HL-60 (cell line): ENCODE data around the gene CPA2.

Experiments
- GABPA ChIP-seq: IDR thresholded peaks from 2 replicates; pipeline ENCODE4 v1.6.1; 2012; ENCODE audit warnings: low read depth
- POLR2AphosphoS5 ChIP-seq: IDR thresholded peaks from 2 replicates; pipeline ENCODE4 v1.6.1; 2012; ENCODE audit warnings: low read depth
- SPI1 ChIP-seq: IDR thresholded peaks from 2 replicates; pipeline ENCODE4 v1.6.1; 2012; ENCODE audit warnings: low read depth, mild to moderate bottlenecking, borderline replicate concordance
- TF ChIP-seq, protein P1 (sequence below): IDR thresholded peaks from one replicate; pipeline ENCODE4 v1.5.1; 2011; ENCODE audit warnings: low read length, control low read depth, inconsistent platforms; ENCODE audit not compliant: insufficient read depth
- TF ChIP-seq, protein P2 (sequence below): IDR thresholded peaks from 2 replicates; pipeline ENCODE4 v1.6.1; 2012; ENCODE audit warnings: low read depth; ENCODE audit not compliant: insufficient replicate concordance

DNA sequence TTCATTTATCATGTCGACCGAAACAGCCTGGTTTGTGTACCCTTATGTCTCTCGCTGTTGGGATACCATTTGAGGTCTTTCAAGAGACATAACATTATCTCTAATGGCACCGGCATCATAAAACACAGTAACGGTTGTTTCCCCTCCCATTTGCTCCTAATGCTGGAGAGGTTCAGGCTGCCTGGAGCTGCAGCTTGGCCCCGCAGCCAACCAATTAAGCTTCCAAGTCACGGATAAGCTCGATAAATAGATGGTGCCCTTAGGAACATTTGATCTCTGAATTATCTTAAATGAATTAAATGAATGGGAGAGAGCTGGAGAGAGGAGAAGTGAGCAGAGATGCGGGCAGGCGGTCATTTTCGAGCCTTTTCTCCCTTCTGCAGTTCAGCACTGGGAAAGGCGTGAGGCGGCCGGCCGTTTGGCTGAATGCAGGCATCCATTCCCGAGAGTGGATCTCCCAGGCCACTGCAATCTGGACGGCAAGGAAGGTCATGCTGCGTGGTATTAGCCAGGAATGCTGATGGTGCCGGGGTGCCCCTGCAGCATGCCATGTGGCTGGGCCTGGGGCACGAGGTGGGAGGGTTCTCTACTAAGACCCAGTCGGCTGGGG is 38.9 kb downstream of the CPA2 start:
- TF ChIP-seq, protein P1, sequence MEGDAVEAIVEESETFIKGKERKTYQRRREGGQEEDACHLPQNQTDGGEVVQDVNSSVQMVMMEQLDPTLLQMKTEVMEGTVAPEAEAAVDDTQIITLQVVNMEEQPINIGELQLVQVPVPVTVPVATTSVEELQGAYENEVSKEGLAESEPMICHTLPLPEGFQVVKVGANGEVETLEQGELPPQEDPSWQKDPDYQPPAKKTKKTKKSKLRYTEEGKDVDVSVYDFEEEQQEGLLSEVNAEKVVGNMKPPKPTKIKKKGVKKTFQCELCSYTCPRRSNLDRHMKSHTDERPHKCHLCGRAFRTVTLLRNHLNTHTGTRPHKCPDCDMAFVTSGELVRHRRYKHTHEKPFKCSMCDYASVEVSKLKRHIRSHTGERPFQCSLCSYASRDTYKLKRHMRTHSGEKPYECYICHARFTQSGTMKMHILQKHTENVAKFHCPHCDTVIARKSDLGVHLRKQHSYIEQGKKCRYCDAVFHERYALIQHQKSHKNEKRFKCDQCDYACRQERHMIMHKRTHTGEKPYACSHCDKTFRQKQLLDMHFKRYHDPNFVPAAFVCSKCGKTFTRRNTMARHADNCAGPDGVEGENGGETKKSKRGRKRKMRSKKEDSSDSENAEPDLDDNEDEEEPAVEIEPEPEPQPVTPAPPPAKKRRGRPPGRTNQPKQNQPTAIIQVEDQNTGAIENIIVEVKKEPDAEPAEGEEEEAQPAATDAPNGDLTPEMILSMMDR = no peak
- TF ChIP-seq POLR2AphosphoS5 (no peak), SPI1 (no peak), GABPA (no peak)
- TF ChIP-seq, protein P2, sequence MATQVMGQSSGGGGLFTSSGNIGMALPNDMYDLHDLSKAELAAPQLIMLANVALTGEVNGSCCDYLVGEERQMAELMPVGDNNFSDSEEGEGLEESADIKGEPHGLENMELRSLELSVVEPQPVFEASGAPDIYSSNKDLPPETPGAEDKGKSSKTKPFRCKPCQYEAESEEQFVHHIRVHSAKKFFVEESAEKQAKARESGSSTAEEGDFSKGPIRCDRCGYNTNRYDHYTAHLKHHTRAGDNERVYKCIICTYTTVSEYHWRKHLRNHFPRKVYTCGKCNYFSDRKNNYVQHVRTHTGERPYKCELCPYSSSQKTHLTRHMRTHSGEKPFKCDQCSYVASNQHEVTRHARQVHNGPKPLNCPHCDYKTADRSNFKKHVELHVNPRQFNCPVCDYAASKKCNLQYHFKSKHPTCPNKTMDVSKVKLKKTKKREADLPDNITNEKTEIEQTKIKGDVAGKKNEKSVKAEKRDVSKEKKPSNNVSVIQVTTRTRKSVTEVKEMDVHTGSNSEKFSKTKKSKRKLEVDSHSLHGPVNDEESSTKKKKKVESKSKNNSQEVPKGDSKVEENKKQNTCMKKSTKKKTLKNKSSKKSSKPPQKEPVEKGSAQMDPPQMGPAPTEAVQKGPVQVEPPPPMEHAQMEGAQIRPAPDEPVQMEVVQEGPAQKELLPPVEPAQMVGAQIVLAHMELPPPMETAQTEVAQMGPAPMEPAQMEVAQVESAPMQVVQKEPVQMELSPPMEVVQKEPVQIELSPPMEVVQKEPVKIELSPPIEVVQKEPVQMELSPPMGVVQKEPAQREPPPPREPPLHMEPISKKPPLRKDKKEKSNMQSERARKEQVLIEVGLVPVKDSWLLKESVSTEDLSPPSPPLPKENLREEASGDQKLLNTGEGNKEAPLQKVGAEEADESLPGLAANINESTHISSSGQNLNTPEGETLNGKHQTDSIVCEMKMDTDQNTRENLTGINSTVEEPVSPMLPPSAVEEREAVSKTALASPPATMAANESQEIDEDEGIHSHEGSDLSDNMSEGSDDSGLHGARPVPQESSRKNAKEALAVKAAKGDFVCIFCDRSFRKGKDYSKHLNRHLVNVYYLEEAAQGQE = no peak
